ENCODE results near the gene TERF2IP.

Gene TERF2IP

GRCh38 chr16:75635036-75635435, 12.5 kb upstream of the TERF2IP start:
- FAIRE-seq (no peak), DNase-seq (ENCODE audit: insufficient read length, low spot score) (no peak)

DNA sequence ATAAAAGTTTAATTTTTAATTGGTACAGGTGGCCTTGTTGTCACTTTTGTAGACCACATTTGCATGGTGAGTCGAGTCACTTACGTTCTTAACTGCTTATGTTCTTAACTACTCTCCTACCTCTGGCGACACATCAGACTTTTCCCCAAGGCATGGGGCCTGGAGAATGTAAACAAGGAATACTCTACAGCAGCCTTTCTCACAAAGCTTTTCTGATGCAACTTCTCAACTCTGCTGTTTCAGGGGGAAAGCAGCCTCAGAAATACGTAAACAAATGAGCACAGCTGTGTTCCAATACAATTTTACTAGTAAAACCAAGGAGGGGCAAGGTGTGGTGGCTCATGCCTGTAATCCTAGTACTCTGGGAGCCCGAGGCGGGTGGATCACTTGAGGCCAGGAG, 7.0 kb upstream of the TERF2IP start:
- no peak for FAIRE-seq

GRCh38 chr16:75644240-75645012, 3.1 kb upstream of the TERF2IP start:
- DNase-seq (ENCODE audit: insufficient read length, low spot score) = no peak
- FAIRE-seq = peak; percentile 40

More for the DNA sequence above, 7.0 kb upstream of the TERF2IP start:
- no peak for DNase-seq (ENCODE audit: insufficient read length, low spot score)

DNA sequence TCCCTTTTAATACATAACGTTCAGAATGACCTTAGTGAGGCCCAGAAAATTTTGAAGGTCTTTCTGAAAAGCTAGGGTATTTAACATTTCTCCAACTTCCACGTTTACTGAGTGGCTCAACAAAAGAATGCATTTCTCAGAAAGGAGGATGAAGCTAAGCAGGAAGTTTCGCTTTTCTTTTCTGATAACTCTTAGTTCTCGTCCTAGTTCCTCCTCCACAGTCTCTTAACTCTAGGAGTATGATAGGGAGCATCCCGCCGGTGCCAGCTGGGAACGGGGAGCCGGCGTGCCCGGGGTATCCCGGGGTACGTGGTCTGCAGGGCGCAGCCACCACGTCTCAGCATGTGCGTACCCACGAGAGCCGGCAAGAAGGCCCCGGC, 471 bp upstream of the TERF2IP start:
- DNase-seq (ENCODE audit: insufficient read length, low spot score) (no peak), FAIRE-seq (no peak)

DNA sequence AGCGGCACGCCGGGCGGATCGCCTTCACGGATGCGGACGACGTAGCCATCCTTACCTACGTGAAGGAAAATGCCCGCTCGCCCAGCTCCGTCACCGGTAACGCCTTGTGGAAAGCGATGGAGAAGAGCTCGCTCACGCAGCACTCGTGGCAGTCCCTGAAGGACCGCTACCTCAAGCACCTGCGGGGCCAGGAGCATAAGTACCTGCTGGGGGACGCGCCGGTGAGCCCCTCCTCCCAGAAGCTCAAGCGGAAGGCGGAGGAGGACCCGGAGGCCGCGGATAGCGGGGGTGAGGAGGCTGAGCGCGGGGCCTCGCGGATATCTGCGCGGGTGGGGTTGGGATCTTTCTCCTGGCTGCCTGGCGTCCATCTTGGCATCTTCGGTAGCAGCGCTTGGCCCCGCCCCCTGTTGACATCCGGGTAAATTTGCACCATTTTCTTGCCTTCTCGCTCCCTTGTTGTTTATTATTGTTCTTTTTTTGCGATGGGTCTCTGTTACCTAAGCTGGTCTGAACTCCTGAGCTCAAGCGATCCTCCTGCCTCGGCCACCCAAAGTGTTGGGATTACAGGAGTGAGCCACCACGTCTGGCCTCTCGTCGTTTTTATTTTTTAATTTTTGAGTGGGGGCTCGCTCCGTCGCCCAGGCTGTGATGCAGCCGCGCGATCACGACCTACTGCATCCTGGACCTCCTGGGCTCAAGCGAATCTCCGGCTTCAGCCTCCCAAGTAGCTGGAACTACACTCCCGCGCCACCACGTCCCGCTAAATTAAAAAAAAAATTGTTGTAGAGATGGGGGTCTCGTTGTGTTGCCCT, 898 bp downstream of the TERF2IP start:
- DNase-seq (ENCODE audit: insufficient read length, low spot score) (peak; percentile 31), FAIRE-seq (peak; percentile 62)

DNA sequence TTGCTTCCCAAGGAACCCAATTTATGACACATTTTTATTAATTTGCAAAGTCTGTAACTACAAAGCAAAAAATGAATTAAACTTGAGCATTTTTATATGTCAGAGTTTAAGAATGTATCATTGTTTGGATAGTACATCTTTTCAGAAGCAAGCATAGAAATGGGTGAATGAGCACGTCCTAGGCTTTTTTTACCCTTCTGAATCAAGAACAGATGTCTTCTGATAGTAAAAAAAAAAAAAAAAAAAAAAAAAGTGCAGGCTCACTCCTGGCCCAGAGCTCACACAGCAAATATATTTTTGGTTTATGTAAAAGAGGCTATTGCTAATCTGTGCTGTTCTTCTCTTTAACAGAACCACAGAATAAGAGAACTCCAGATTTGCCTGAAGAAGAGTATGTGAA, 6.3 kb downstream of the TERF2IP start:
- no peak for FAIRE-seq
- no peak for DNase-seq (ENCODE audit: insufficient read length, low spot score)

DNA sequence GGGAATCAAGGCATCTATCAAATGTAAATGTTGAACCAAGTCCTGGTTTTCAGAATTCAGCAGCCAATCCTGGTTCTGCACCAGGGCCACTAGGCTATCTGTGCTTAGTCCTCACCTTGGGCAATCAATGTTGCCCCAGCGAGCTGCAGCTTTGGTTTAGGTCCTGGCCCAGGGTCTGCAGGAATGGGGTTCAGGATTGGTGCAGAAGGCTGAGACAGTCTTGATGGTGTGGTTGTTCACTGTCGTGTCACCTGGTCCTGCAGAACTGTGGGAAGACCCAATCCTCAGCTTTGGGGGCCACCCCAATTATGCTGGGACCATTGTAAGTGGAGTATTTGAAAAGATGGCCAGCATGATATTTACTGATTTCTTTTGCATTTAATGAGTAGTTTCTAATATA, 10.6 kb downstream of the TERF2IP start:
- no peak for DNase-seq (ENCODE audit: insufficient read length, low spot score)
- FAIRE-seq = no peak

- FAIRE-seq (no peak), DNase-seq (ENCODE audit: insufficient read length, low spot score) (no peak)
These were observed 12.7 kb downstream of the TERF2IP start for GRCh38 chr16:75660321-75660720.

- no peak for FAIRE-seq
- no peak for DNase-seq (ENCODE audit: insufficient read length, low spot score)
These were observed 13.2 kb downstream of the TERF2IP start for GRCh38 chr16:75660726-75661302.

GRCh38 chr16:75667503-75667902, 19.9 kb downstream of the TERF2IP start:
- no peak for DNase-seq (ENCODE audit: insufficient read length, low spot score)
- no peak for FAIRE-seq

DNA sequence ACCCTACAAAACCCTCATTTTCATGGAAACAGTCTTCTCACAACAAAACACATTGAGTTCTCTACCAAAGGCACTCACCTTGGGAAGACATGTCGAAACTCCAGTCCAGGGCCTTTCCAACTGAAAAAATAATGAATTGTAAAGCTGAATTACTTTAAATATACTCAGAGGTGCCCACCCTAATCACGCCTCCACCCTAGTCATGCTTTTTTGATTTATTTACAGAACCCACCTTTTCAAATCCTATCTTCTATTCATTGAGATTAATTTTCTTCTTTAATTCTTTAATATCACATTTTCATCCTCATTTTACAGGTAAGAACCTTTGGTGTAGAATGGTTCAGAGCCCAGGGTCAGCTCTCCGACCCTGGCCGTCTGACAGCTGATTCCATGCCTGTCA, 29.3 kb downstream of the TERF2IP start, which contains the start of gene CPHXL2:
TSS of gene CPHXL2 (minus strand) at position 101 of the 400 bp plus-strand sequence. CDS start at position 91, 10 bp downstream.
- DNase-seq (ENCODE audit: insufficient read length, low spot score) (no peak), FAIRE-seq (no peak)

- DNase-seq (ENCODE audit: insufficient read length, low spot score) (no peak), FAIRE-seq (no peak)
These were observed 31.8 kb downstream of the TERF2IP start for GRCh38 chr16:75679366-75679765.

DNA sequence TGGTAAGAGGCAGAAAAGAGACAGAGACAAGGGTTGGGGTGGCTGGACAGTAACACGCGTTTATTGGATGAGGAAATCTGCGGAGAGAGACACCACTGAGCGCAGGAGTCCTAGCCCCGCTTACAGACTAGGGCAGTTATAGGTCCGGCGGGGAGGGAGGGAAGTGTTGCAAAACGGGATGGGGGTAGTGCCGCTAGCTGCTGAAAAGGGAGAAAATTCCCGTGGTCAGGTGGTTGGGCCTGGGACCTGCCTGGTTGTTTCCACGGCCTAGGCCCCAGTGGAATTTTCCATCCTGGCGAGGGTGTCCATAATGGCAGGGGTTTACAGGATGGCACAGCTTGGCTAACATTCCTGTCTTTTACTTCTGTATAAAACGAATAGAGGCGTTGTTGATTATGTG, 34.7 kb downstream of the TERF2IP start:
- FAIRE-seq (no peak), DNase-seq (ENCODE audit: insufficient read length, low spot score) (no peak)

DNA sequence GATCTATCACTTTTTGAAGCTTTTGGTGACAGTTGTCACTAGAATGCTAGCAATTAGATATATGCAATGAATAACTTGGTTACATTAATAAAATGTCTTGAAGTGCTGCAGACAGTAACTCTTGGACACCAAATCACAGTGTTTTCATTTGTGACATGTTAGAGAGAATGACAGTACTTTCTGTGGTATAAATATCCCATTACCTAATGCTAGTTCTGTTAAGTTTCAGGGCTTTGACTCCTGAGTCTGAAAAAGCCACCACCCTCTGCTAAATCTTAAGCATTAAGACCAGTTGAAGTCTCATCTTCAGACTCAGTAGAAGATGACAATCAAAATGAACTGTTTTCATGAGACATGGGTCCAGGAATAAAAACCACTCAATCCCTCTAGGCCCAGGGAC, 39.8 kb downstream of the TERF2IP start:
- DNase-seq (ENCODE audit: insufficient read length, low spot score) (no peak), FAIRE-seq (no peak)

DNA sequence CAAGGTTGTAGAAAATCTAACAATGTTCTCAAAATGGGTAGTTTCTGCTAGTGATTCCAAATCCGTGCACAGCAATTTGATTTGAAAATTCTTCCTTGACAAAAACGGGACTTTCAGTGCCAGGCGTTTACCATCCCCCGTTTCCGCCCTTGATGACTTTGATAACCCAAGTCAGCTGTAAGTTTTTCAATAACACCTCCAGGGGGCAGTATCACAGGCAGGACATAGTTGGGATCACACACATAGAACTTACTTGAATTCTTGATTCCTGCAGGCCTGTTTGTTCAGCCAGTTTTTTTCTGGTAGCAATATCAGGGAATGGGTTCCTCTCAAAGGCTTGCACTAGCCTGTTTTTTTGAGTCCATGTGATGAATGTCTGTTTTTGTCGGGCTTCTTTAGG, 48.1 kb downstream of the TERF2IP start:
- FAIRE-seq = no peak

GRCh38 chr16:75697571-75697970, 50.0 kb downstream of the TERF2IP start:
- FAIRE-seq (no peak), DNase-seq (ENCODE audit: insufficient read length, low spot score) (no peak)

More for the DNA sequence above, 48.1 kb downstream of the TERF2IP start:
- DNase-seq (ENCODE audit: insufficient read length, low spot score) = no peak

- DNase-seq (ENCODE audit: insufficient read length, low spot score) (no peak), FAIRE-seq (no peak)
These were observed 53.8 kb downstream of the TERF2IP start, which contains the start of gene DUXB for GRCh38 chr16:75701361-75701760. Gene DUXB (minus strand): TSS chr16:75701461. CDS start chr16:75701418, 43 bp downstream.

GRCh38 chr16:75702242-75702641, 54.7 kb downstream of the TERF2IP start:
- FAIRE-seq (no peak), DNase-seq (ENCODE audit: insufficient read length, low spot score) (no peak)

DNA sequence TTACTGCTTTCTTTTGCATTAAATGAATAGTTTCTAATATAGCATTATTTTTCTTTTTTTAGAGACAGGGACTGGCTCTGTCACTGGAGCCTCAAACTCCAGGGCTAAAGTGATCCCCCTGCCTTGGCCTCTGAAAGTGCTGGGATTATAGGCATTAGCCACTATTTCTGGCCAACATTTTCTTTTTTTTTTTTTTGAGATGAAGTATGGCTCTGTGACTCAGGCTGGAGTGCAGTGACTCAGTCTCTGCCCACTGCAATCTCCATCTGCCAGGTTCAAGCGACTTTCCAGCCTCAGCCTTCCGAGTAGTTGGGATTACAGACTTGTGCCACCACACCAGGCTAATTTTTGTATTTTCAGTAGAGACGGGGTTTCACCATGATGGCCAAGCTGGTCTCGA, 55.7 kb downstream of the TERF2IP start:
- FAIRE-seq = no peak
- DNase-seq (ENCODE audit: insufficient read length, low spot score) = no peak
